Osteoblast (primary cell): ENCODE measurements around the gene EFNB1. TPM values are rescaled to one million over a fixed set of nuclear protein-coding genes. Genes with fewer than 3 reads are reported as not detected.

ENCODE experiments used
- DNase-seq: peaks from one replicate; pipeline ENCODE4 v3.0.0; 2011; ENCODE audit warnings: low spot score, mixed read lengths; ENCODE audit not compliant: insufficient read length; ENCODE audit errors: missing footprints
- H2AFZ ChIP-seq: 2 replicates; pipeline ENCODE4 v1.6.0; 2011; ENCODE audit warnings: mild to moderate bottlenecking, low read length
- H3K27ac ChIP-seq: 2 replicates; pipeline ENCODE4 v1.5.1; 2011; ENCODE audit warnings: mild to moderate bottlenecking, low read depth, low read length, moderate library complexity
- H3K27me3 ChIP-seq: 2 replicates; pipeline ENCODE4 v1.6.0; 2012; ENCODE audit warnings: mild to moderate bottlenecking, control low read depth, inconsistent platforms, low read length, moderate library complexity; ENCODE audit not compliant: insufficient read depth
- H3K36me3 ChIP-seq: 2 replicates; pipeline ENCODE4 v1.5.1; 2011; ENCODE audit warnings: mild to moderate bottlenecking, low read length, control low read depth, moderate library complexity; ENCODE audit not compliant: insufficient read depth
- H3K4me1 ChIP-seq: 2 replicates; pipeline ENCODE4 v1.5.1; 2011; ENCODE audit warnings: mild to moderate bottlenecking, low read length, control low read depth, moderate library complexity; ENCODE audit not compliant: insufficient read depth
- H3K4me2 ChIP-seq: 2 replicates; pipeline ENCODE4 v1.6.0; 2011; ENCODE audit warnings: mild to moderate bottlenecking, low read length; ENCODE audit not compliant: insufficient read depth
- H3K4me3 ChIP-seq: fragments of 200-600 bp; sonication (generic); 3 replicates; pipeline ENCODE4 v1.5.1; 2012; ENCODE audit warnings: mild to moderate bottlenecking, low read length, inconsistent platforms; ENCODE audit not compliant: insufficient read depth
- H3K79me2 ChIP-seq: 2 replicates; pipeline ENCODE4 v1.6.0; 2012; ENCODE audit warnings: mild to moderate bottlenecking, low read length, control low read depth, inconsistent platforms; ENCODE audit not compliant: insufficient read depth
- H3K9me3 ChIP-seq: 2 replicates; pipeline ENCODE4 v1.5.1; 2011; ENCODE audit warnings: low read depth, low read length, control low read depth
- H4K20me1 ChIP-seq: 2 replicates; pipeline ENCODE4 v1.6.0; 2012; ENCODE audit warnings: mild to moderate bottlenecking, low read length, control low read depth; ENCODE audit not compliant: insufficient read depth
- CTCF ChIP-seq: IDR thresholded peaks from 2 replicates; pipeline ENCODE4 v1.5.1; 2011; ENCODE audit warnings: mild to moderate bottlenecking, low read depth, low read length, moderate library complexity; ENCODE audit errors: extremely low read depth
- total RNA-seq: library from RNA; depleted of rRNA; stranded (reverse); fragments of >200 nt; gene quantifications from 2 replicates; pipeline ENCODE4 v1.2.3, GENCODE V29; 2012

The EFNB1 gene
- total RNA-seq, 1 donor: 34.7 TPM

DNA sequence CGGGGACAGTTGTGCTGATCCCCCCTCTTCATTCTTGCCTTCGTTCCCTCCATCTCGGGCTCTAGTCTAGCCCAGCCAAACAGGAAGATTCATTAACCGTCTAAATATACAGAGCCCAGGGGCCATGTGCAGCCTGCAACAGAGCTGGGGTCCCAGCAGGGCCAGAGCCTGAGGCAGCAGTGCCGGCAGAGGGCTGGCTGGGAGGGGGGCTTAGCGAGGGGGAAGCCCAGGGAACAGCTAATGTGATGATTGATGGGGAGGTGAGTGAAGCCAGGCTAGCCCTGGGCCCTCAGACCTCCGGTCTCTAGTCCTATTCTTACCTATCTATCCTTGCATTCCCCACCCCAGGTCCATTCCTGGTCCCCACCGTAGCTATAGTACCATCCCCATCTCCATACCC, 22.3 kb downstream of the EFNB1 start:
- no peaks in the 10 kb centered on the region for H3K9me3 ChIP-seq
- no peak for TF ChIP-seq CTCF

DNA sequence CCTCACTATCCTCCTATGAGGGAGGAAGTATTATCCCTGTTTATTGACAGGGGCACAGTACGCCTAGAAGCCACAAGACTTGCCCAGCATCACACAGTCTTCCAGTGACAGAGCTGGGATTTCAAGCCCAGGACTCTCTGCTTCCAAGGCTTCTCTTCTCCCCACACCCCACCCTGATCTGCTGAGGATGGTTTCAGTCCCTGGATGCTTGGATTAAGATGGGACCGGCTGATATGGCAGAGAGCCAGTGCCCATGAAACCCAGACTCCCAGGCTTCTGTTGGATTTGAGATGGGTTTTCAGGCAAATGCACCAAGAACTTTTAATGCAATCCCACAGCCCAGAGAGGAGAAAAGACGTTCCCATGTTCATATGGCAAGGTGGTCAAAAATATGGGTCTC, 23.2 kb downstream of the EFNB1 start:
- peak; percentile 72 for DNase-seq
- Histone ChIP-seq H3K4me3 (no peak overlapping the region), H3K79me2 (no peaks in the 10 kb centered on the region), H3K4me1 (no peaks in the 10 kb centered on the region), H4K20me1 (peaks cover 7% of the 10 kb centered on the region), H3K27ac (no peak overlapping the region), H3K4me2 (no peak overlapping the region), H2AFZ (no peak overlapping the region), H3K27me3 (peaks cover 41% of the 10 kb centered on the region), H3K36me3 (no peaks in the 10 kb centered on the region), H3K9me3 (no peaks in the 10 kb centered on the region)
- TF ChIP-seq CTCF: no peak

More for the DNA sequence above, 22.3 kb downstream of the EFNB1 start:
- Histone ChIP-seq H3K27me3 (peaks cover 32% of the 10 kb centered on the region), H3K4me3 (no peak overlapping the region), H4K20me1 (peaks cover 7% of the 10 kb centered on the region), H3K27ac (no peak overlapping the region), H2AFZ (no peak overlapping the region), H3K36me3 (no peaks in the 10 kb centered on the region), H3K4me2 (no peak overlapping the region), H3K4me1 (no peaks in the 10 kb centered on the region), H3K79me2 (no peaks in the 10 kb centered on the region)
- DNase-seq: peak; percentile 58

- TF ChIP-seq CTCF: no peak
- DNase-seq: no peak
- Histone ChIP-seq H3K9me3 (no peaks in the 10 kb centered on the region), H3K36me3 (no peaks in the 10 kb centered on the region), H3K4me3 (no peak overlapping the region), H3K4me2 (no peak overlapping the region), H3K27ac (no peak overlapping the region), H3K27me3 (peaks cover 41% of the 10 kb centered on the region), H2AFZ (no peak overlapping the region), H4K20me1 (peaks cover 7% of the 10 kb centered on the region), H3K4me1 (no peaks in the 10 kb centered on the region), H3K79me2 (no peaks in the 10 kb centered on the region)
Measured at GRCh38 chrX:68853665-68854251, 24.9 kb downstream of the EFNB1 start.

DNA sequence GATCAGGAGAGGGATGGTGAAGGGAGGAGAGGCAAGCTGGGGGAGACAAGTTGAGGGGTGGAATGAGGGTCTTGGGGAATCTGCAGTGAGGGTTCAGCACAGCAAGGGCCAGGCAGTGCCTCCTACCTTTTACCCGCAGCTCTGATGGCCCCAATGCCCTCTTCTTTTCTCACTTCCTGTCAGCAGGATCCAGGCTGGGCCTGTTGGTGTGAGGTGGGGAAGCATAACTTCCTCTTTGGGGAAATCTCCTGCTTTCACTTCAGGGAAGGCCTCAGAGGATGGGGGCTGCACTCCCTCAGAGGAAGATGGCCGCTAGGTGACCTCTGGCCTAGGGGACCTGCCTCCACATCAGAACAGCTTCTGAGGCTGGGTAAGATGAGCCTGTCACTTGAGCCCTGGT, 36.5 kb downstream of the EFNB1 start:
- Histone ChIP-seq H3K79me2 (no peaks in the 10 kb centered on the region), H3K27ac (no peak overlapping the region), H3K4me1 (no peaks in the 10 kb centered on the region), H3K9me3 (no peaks in the 10 kb centered on the region), H3K36me3 (no peaks in the 10 kb centered on the region), H3K4me2 (no peak overlapping the region), H3K27me3 (peaks cover 44% of the 10 kb centered on the region), H3K4me3 (no peak overlapping the region), H2AFZ (no peak overlapping the region), H4K20me1 (no peaks in the 10 kb centered on the region)
- no peak for DNase-seq
- no peak for TF ChIP-seq CTCF
